Lung (tissue), 12 donors: ENCODE data around the gene BMPR1B. TPM values are rescaled to one million over a fixed set of nuclear protein-coding genes. Genes with fewer than 3 reads are reported as not detected.

ENCODE experiments used
- ATAC-seq: fragments of 200-7000 bp; cut with Tn5 transposase; one replicate; pipeline ENCODE4 v1.9.1; 2020; ENCODE audit warnings: moderate number of reproducible peaks; ENCODE audit not compliant: insufficient read depth, low FRiP score
- DNase-seq, 3 donors: peaks; one replicate each; pipeline ENCODE4 v3.0.0-alpha.2; 2013 to 2017
- H3K27ac ChIP-seq, 2 donors: one replicate each; pipeline ENCODE4 v1.5.1; 2013; ENCODE audit warnings: mild to moderate bottlenecking in 2 of 2, moderate library complexity in 2 of 2, control low read depth in 1 of 2, inconsistent platforms in 1 of 2, low read depth in 1 of 2, low read length in 1 of 2
- H3K27me3 ChIP-seq, 3 donors: one replicate each; pipeline ENCODE4 v1.5.1; 2013; ENCODE audit warnings: low read length in 2 of 3; ENCODE audit not compliant: control insufficient read depth in 3 of 3, insufficient read depth in 3 of 3
- H3K36me3 ChIP-seq, 4 donors: one replicate each; pipeline ENCODE4 v1.5.1; 2013; ENCODE audit warnings: low read length in 4 of 4, mild to moderate bottlenecking in 1 of 4, moderate library complexity in 1 of 4; ENCODE audit not compliant: control insufficient read depth in 4 of 4, insufficient read depth in 4 of 4
- H3K4me1 ChIP-seq, 5 donors: one replicate each; pipeline ENCODE4 v1.5.1; 2013; ENCODE audit warnings: low read length in 5 of 5, mild to moderate bottlenecking in 2 of 5, moderate library complexity in 1 of 5; ENCODE audit not compliant: control insufficient read depth in 5 of 5, insufficient read depth in 5 of 5
- H3K4me3 ChIP-seq: one replicate; pipeline ENCODE4 v1.5.1; 2013; ENCODE audit warnings: mild to moderate bottlenecking, control low read depth, moderate library complexity
- H3K9ac ChIP-seq, 2 donors: one replicate each; pipeline ENCODE4 v1.5.1; 2013; ENCODE audit warnings: low read length in 2 of 2, control low read depth in 1 of 2; ENCODE audit not compliant: insufficient read depth in 1 of 2
- H3K9me3 ChIP-seq, 4 donors: one replicate each; pipeline ENCODE4 v1.5.1; 2013; ENCODE audit warnings: low read length in 3 of 4, mild to moderate bottlenecking in 1 of 4, moderate library complexity in 1 of 4; ENCODE audit not compliant: control insufficient read depth in 4 of 4, insufficient read depth in 3 of 4
- CTCF ChIP-seq: IDR thresholded peaks from 2 replicates; pipeline ENCODE4 v1.5.1; 2012; ENCODE audit warnings: mild to moderate bottlenecking; ENCODE audit errors: control extremely low read depth, extremely low read depth
- WGBS, 2 donors: extraction: QIAGEN DNeasy Blood & Tissue Kit; methylation state at CpG; one replicate each; pipeline ENCODE4 v1.1.7; 2013; 5-methylcytosine and 5-hydroxymethylcytosine counted together
- polyA plus RNA-seq, 2 donors: library from polyadenylated mRNA; stranded (reverse); fragments of 200-250 nt; gene quantifications; one replicate each; pipeline ENCODE4 v1.2.1, GENCODE V29; 2013
- total RNA-seq, 2 donors: library from RNA; depleted of rRNA in 1 of 2; stranded (reverse); fragments of >200 nt in 1 of 2; gene quantifications; one replicate each; pipeline ENCODE4 v1.2.1, GENCODE V29; 2014 to 2021
- donor health status: control.
- donor health status: control.
- donor health status: Bipolar disorder and iron deficiency.
- donor health status: healthy.
- donor health status: DM: yes; HTN: yes; CAD: no.

Gene BMPR1B
- total and polyA plus RNA-seq, 4 donors, result 0.65 to 7.3 (median 1.9) TPM

- 60 to 62% methylated on average over 5 of the region's 5 CpGs for WGBS, 2 donors
- peak in 1 of 3 donors; percentile 3 for DNase-seq
- Histone ChIP-seq H3K9ac (no peak overlapping the region), H3K9me3 (no peaks in the 10 kb centered on the region), H3K36me3 (no peaks in the 10 kb centered on the region), H3K27ac (no peak overlapping the region), H3K27me3 (no peaks in the 10 kb centered on the region), H3K4me3 (no peak overlapping the region), H3K4me1 (peaks cover 0 to 3% (median 0%) of the 10 kb centered on the region in 5 donors)
- no peak for TF ChIP-seq CTCF
- ATAC-seq, result no peak
Observed at GRCh38 chr4:95044324-95044837, 286.6 kb downstream of the BMPR1B start.

GRCh38 chr4:95045429-95045828 lies 287.7 kb downstream of the BMPR1B start:
- Histone ChIP-seq H3K9me3 (no peaks in the 10 kb centered on the region), H3K4me1 (peaks cover 0 to 3% (median 0%) of the 10 kb centered on the region in 5 donors), H3K4me3 (no peak overlapping the region), H3K27ac (no peak overlapping the region), H3K36me3 (no peaks in the 10 kb centered on the region), H3K9ac (no peak overlapping the region), H3K27me3 (no peaks in the 10 kb centered on the region)
- no peak for TF ChIP-seq CTCF
- no peak for DNase-seq
- no peak for ATAC-seq
- 57 to 74% methylated on average over 3 of the region's 3 CpGs for WGBS, 2 donors

GRCh38 chr4:95048296-95048695 lies 290.5 kb downstream of the BMPR1B start:
- H3K9me3 ChIP-seq, result no peaks in the 10 kb centered on the region
- H3K27me3 ChIP-seq, result no peaks in the 10 kb centered on the region
- no peak overlapping the region for H3K27ac ChIP-seq
- DNase-seq, result no peak
- no peak for ATAC-seq
- no peak overlapping the region for H3K9ac ChIP-seq
- no peak overlapping the region for H3K4me3 ChIP-seq
- WGBS, 2 donors, result 88 to 93% methylated on average over 2 of the region's 2 CpGs
- no peaks in the 10 kb centered on the region for H3K36me3 ChIP-seq
- peaks cover 0 to 5% (median 2%) of the 10 kb centered on the region in 5 donors for H3K4me1 ChIP-seq
- no peak for TF ChIP-seq CTCF

DNA sequence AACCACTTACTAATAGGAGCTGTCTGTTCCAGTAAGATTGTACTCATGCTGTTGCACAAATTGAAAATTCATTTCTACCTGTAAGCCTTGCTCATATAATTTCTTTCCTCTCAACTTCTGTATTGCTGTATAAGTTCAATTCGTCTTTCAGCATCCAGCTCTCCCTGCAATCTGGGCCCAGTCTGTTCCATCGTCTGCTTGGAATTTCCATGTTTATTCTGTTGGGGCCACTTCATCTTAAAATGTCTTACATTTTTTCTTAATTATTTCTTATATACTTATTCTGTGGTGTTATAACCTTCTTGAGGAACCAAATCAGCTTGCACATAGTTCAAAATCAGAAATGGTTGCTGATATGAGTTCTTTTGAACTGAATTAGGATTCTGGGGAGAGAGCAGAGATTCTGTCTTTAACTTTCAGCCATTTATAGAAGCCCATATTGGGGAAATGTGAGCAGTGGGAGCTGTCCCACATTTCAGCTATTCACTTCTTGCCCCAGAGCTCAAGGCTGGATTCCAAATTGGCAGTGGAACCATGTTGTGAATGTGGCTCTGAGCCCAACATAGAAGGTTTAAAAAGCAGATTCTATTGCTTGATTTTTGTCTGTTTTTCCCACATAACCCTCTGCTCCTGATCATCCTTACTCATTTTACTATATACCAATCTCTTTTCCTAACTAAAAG lies 291.9 kb downstream of the BMPR1B start:
- Histone ChIP-seq H3K4me3 (no peak overlapping the region), H3K9ac (no peak overlapping the region), H3K27ac (no peak overlapping the region), H3K4me1 (peaks cover 0 to 5% (median 0%) of the 10 kb centered on the region in 5 donors), H3K9me3 (no peaks in the 10 kb centered on the region), H3K36me3 (no peaks in the 10 kb centered on the region), H3K27me3 (no peaks in the 10 kb centered on the region)
- TF ChIP-seq CTCF, result no peak
- 57 to 68% methylated on average over 2 of the region's 2 CpGs for WGBS, 2 donors
- ATAC-seq (no peak), DNase-seq (peak; percentile 49 to 87 (median 74))
